H1 (cell line): Measurements from ENCODE around the gene SLC6A17. TPM values are rescaled to one million over a fixed set of nuclear protein-coding genes. Genes with fewer than 3 reads are reported as not detected.

ENCODE experiments used
- CTCF ChIA-PET: fragments of 300-600 bp; sonication (Branson Sonifier 250); formaldehyde crosslinking; loops from one replicate; lab custom pipeline; 2021; ENCODE audit not compliant: partially characterized antibody; lab: Charles Lee
- POLR2A ChIA-PET: fragments of 300-600 bp; sonication (Branson Sonifier 250); formaldehyde crosslinking; loops from one replicate; lab custom pipeline; 2021; ENCODE audit warnings: inconsistent platforms; ENCODE audit not compliant: partially characterized antibody; lab: Charles Lee
- DNase-seq, 2 experiments: peaks; one replicate each; pipeline versions ENCODE4 v3.0.0 to v3.0.0-alpha.2; 2010 to 2022; ENCODE audit warnings: low spot score in 2 of 2, low read depth in 1 of 2, mixed read lengths in 1 of 2
- FAIRE-seq: peaks from 2 replicates; lab custom pipeline; 2011; peaks lifted over from hg19 to GRCh38; lab: Jason Lieb, UNC
- H2AFZ ChIP-seq: 2 replicates; pipeline ENCODE4 v1.8.1; 2012; ENCODE audit warnings: low read length, inconsistent platforms
- H2AK5ac ChIP-seq: 2 replicates; pipeline ENCODE4 v1.6.1; 2013; ENCODE audit warnings: low read depth, low read length
- H2BK120ac ChIP-seq: replicated peaks from 2 replicates; pipeline ENCODE3; 2013; ENCODE audit warnings: low read depth, low read length, inconsistent platforms
- H2BK12ac ChIP-seq: 2 replicates; pipeline ENCODE4 v1.6.1; 2013; ENCODE audit warnings: low read depth, low read length
- H2BK15ac ChIP-seq: 2 replicates; pipeline ENCODE4 v1.6.1; 2013; ENCODE audit warnings: low read length
- H2BK20ac ChIP-seq: 2 replicates; pipeline ENCODE4 v1.6.1; 2013; ENCODE audit warnings: low read length
- H2BK5ac ChIP-seq: 2 replicates; pipeline ENCODE4 v1.6.1; 2013; ENCODE audit warnings: low read depth, low read length
- H3K14ac ChIP-seq: 2 replicates; pipeline ENCODE4 v1.6.1; 2013; ENCODE audit warnings: inconsistent platforms; ENCODE audit not compliant: insufficient read length
- H3K18ac ChIP-seq: 2 replicates; pipeline ENCODE4 v1.6.1; 2013; ENCODE audit warnings: low read length; ENCODE audit errors: extremely low read depth
- H3K23ac ChIP-seq: 2 replicates; pipeline ENCODE4 v1.6.1; 2013; ENCODE audit warnings: inconsistent platforms; ENCODE audit not compliant: insufficient read length
- H3K23me2 ChIP-seq: 2 replicates; pipeline ENCODE4 v1.6.1; 2013; ENCODE audit warnings: low read depth, low read length
- H3K27ac ChIP-seq: 2 replicates; pipeline ENCODE4 v1.6.1; 2011; ENCODE audit warnings: low read depth, low read length, inconsistent platforms
- H3K27me3 ChIP-seq, 4 experiments: replicated peaks in 1 of 4; 1 replicate in 1 of 4; 2 replicates in 3 of 4; pipeline versions ENCODE4 v1.6.1 to v1.8.1; 2011 to 2013; ENCODE audit warnings: low read length in 3 of 4, mild to moderate bottlenecking in 3 of 4, inconsistent platforms in 2 of 4, mixed read lengths in 2 of 4, moderate library complexity in 1 of 4; ENCODE audit not compliant: control insufficient read depth in 3 of 4, insufficient read depth in 3 of 4; ENCODE audit errors: extremely low read depth in 1 of 4
- H3K36me3 ChIP-seq, 4 experiments: 2 replicates each; pipeline versions ENCODE4 v1.6.1 to v1.8.1; 2011 to 2013; ENCODE audit warnings: mild to moderate bottlenecking in 4 of 4, low read length in 3 of 4, moderate library complexity in 2 of 4, control low read depth in 1 of 4, inconsistent platforms in 1 of 4; ENCODE audit not compliant: insufficient read depth in 4 of 4, control insufficient read depth in 2 of 4
- H3K4ac ChIP-seq: replicated peaks from 2 replicates; pipeline ENCODE3; 2013; ENCODE audit warnings: low read length, low read depth, mixed read lengths, inconsistent platforms; ENCODE audit not compliant: insufficient read length
- H3K4me1 ChIP-seq, 4 experiments: replicated peaks in 1 of 4; 1 replicate in 1 of 4; 2 replicates in 3 of 4; pipeline versions ENCODE4 v1.6.1 to v1.8.1; 2011 to 2013; ENCODE audit warnings: low read length in 3 of 4, inconsistent platforms in 2 of 4, mixed read lengths in 1 of 4; ENCODE audit not compliant: insufficient read depth in 4 of 4, control insufficient read depth in 3 of 4
- H3K4me2 ChIP-seq, 2 experiments: 2 replicates each; pipeline versions ENCODE4 v1.6.1 to v1.8.1; 2011 to 2013; ENCODE audit warnings: low read depth in 2 of 2, low read length in 2 of 2, control low read depth in 1 of 2, inconsistent platforms in 1 of 2, mild to moderate bottlenecking in 1 of 2; ENCODE audit not compliant: insufficient read depth in 1 of 2
- H3K4me3 ChIP-seq, 4 experiments: fragments of 200-600, 300-600 bp in 1 of 4; sonication (generic), shearing (Covaris generic), sonication (Bioruptor Twin) in 1 of 4; 2 replicates each; pipeline versions ENCODE4 v1.5.1 to v1.8.1; 2011 to 2016; ENCODE audit warnings: low read length in 4 of 4, low read depth in 3 of 4, control low read depth in 2 of 4, inconsistent platforms in 2 of 4, mild to moderate bottlenecking in 2 of 4, mixed read lengths in 1 of 4, moderate library complexity in 1 of 4; ENCODE audit not compliant: insufficient read depth in 2 of 4; ENCODE audit errors: extremely low read depth in 1 of 4
- H3K56ac ChIP-seq: replicated peaks from 2 replicates; pipeline ENCODE3; 2013; ENCODE audit warnings: low read depth, mild to moderate bottlenecking, mixed read lengths, low read length, inconsistent platforms; ENCODE audit not compliant: insufficient read length
- H3K79me1 ChIP-seq: 2 replicates; pipeline ENCODE4 v1.6.1; 2013; ENCODE audit warnings: low read depth, low read length, control low read depth
- H3K79me2 ChIP-seq, 2 experiments: 2 replicates each; pipeline versions ENCODE4 v1.6.1 to v1.8.1; 2012 to 2013; ENCODE audit warnings: low read length in 2 of 2, mild to moderate bottlenecking in 2 of 2, inconsistent platforms in 1 of 2; ENCODE audit not compliant: insufficient read depth in 2 of 2, control insufficient read depth in 1 of 2
- H3K9ac ChIP-seq, 4 experiments: replicated peaks in 1 of 4; 1 replicate in 1 of 4; 2 replicates in 3 of 4; pipeline versions ENCODE4 v1.6.1 to v1.8.1; 2011 to 2013; ENCODE audit warnings: low read depth in 3 of 4, low read length in 3 of 4, control low read depth in 2 of 4, mild to moderate bottlenecking in 2 of 4, moderate library complexity in 2 of 4, inconsistent platforms in 1 of 4; ENCODE audit errors: extremely low read depth in 1 of 4
- H3K9me3 ChIP-seq, 2 experiments: 2 replicates each; pipeline versions ENCODE4 v1.6.1 to v1.8.1; 2012 to 2013; ENCODE audit warnings: mild to moderate bottlenecking in 2 of 2, moderate library complexity in 2 of 2, control low read depth in 1 of 2, inconsistent platforms in 1 of 2, low read depth in 1 of 2, low read length in 1 of 2, mixed read lengths in 1 of 2; ENCODE audit not compliant: insufficient read depth in 2 of 2
- H4K20me1 ChIP-seq, 2 experiments: replicated peaks in 1 of 2; 2 replicates each; pipeline versions ENCODE3 to v1.8.1; 2011 to 2013; ENCODE audit warnings: inconsistent platforms in 2 of 2, low read length in 2 of 2, mild to moderate bottlenecking in 1 of 2; ENCODE audit not compliant: insufficient read depth in 2 of 2, control insufficient read depth in 1 of 2
- H4K5ac ChIP-seq: 2 replicates; pipeline ENCODE4 v1.6.1; 2013; ENCODE audit warnings: low read length, low read depth, mixed read lengths, inconsistent platforms; ENCODE audit not compliant: insufficient read length
- H4K8ac ChIP-seq: 2 replicates; pipeline ENCODE4 v1.8.0; 2013; ENCODE audit warnings: mild to moderate bottlenecking, moderate library complexity, low read length, inconsistent platforms; ENCODE audit not compliant: insufficient read depth; ENCODE audit errors: extremely low read depth
- H4K91ac ChIP-seq: replicated peaks from 2 replicates; pipeline ENCODE3; 2013; ENCODE audit warnings: low read length, mixed read lengths, inconsistent platforms; ENCODE audit not compliant: insufficient read length
- ASH2L ChIP-seq: fragments of 200-600, 300-600 bp; sonication (generic); IDR thresholded peaks from one replicate; pipeline ENCODE4 v1.7.1; 2017; ENCODE audit warnings: low read length
- CBX5 ChIP-seq: fragments of 300-800, 300-1000 bp; sonication (generic); IDR thresholded peaks from 2 replicates; pipeline ENCODE4 v1.7.1; 2016; ENCODE audit warnings: antibody characterized with exemption, low read length, low read depth
- CEBPB ChIP-seq: IDR thresholded peaks from 2 replicates; pipeline ENCODE4 v1.6.1; 2012; ENCODE audit warnings: low read depth, low read length
- FOSL1 ChIP-seq: IDR thresholded peaks from 2 replicates; pipeline ENCODE4 v1.6.1; 2011; ENCODE audit warnings: mild to moderate bottlenecking, low read depth, low read length, moderate library complexity; ENCODE audit not compliant: insufficient read depth
- JUN ChIP-seq: IDR thresholded peaks from 2 replicates; pipeline ENCODE4 v1.6.1; 2011; ENCODE audit warnings: low read depth, mild to moderate bottlenecking, improper control_type of control experiment, low read length
- MAFK ChIP-seq: IDR thresholded peaks from 2 replicates; pipeline ENCODE4 v1.6.1; 2012; ENCODE audit warnings: low read depth, mild to moderate bottlenecking, improper control_type of control experiment, low read length
- NANOG ChIP-seq: IDR thresholded peaks from 2 replicates; pipeline ENCODE4 v1.6.1; 2011; ENCODE audit warnings: low read length, low read depth, mild to moderate bottlenecking, inconsistent platforms; ENCODE audit not compliant: insufficient read depth, poor library complexity, severe bottlenecking
- RAD21 ChIP-seq, 2 experiments: IDR thresholded peaks in 1 of 2; conservative IDR thresholded peaks in 1 of 2; 2 replicates each; pipeline ENCODE4 v1.6.1; 2011; ENCODE audit warnings: low read depth in 2 of 2, low read length in 2 of 2, improper control_type of control experiment in 1 of 2, inconsistent platforms in 1 of 2, mild to moderate bottlenecking in 1 of 2, moderate library complexity in 1 of 2
- RBBP5 ChIP-seq: IDR thresholded peaks from 2 replicates; pipeline ENCODE4 v1.7.1; 2012; ENCODE audit warnings: low read depth, mild to moderate bottlenecking, inconsistent platforms, low read length, moderate library complexity, borderline replicate concordance
- RFX5 ChIP-seq: IDR thresholded peaks from 2 replicates; pipeline ENCODE4 v1.6.1; 2011; ENCODE audit warnings: low read depth, low read length, improper control_type of control experiment, borderline replicate concordance
- SIRT6 ChIP-seq: IDR thresholded peaks from one replicate; pipeline ENCODE4 v1.7.1; 2012; ENCODE audit warnings: low read length, inconsistent platforms
- SP1 ChIP-seq: IDR thresholded peaks from 2 replicates; pipeline ENCODE4 v1.6.1; 2011; ENCODE audit warnings: low read depth, low read length
- TCF12 ChIP-seq: IDR thresholded peaks from 2 replicates; pipeline ENCODE4 v1.6.1; 2011; ENCODE audit warnings: low read depth, mild to moderate bottlenecking, low read length
- TEAD4 ChIP-seq: IDR thresholded peaks from 2 replicates; pipeline ENCODE4 v1.6.1; 2012; ENCODE audit warnings: low read depth, low read length, inconsistent platforms, mixed read lengths
- whole genome bisulfite sequencing, 2 experiments: shearing (Covaris generic) in 1 of 2; methylation state at CpG; one replicate each; pipeline versions ENCODE4 v1.1.6 to v1.1.7; 2013 to 2015; ENCODE audit warnings: low lambda C conversion rate in 2 of 2, mixed read lengths in 2 of 2, inconsistent platforms in 1 of 2, low coverage in 1 of 2, missing lambda C conversion rate in 1 of 2; ENCODE audit not compliant: insufficient replicate concordance in 2 of 2, insufficient coverage in 1 of 2, insufficient read length in 1 of 2; ENCODE audit errors: extremely low coverage in 1 of 2, missing lambda C conversion rate in 1 of 2; 5-methylcytosine and 5-hydroxymethylcytosine counted together
- polyA plus RNA-seq, 7 experiments: library from polyadenylated mRNA; depleted of rRNA in 3 of 7; stranded (reverse) in 5 of 7; unstranded in 2 of 7; fragments of >200 nt in 5 of 7; fragments of 200-250 nt in 2 of 7; gene quantifications; 1 replicate in 5 of 7; 2 replicates in 1 of 7; 4 replicates in 1 of 7; pipeline versions ENCODE4 v1.2.1 to v1.2.3, GENCODE V29; 2011 to 2013; ENCODE audit warnings: missing spikeins in 2 of 7, mixed read lengths in 2 of 7
- total RNA-seq: library from RNA; stranded (reverse); fragmentation: NEBNext Ultra II Directional; extraction: Animal tissue kit (Norgen Biotek cat#: 25700); gene quantifications from 2 replicates; pipeline ENCODE4 v1.2.1, GENCODE V29; 2021

Gene SLC6A17
- total and polyA plus RNA-seq, 2 of the 8 experiments (the other 6 are each of a cell fraction or from before 2014, with no cell fraction given), result 0.15 to 0.28 TPM

DNA sequence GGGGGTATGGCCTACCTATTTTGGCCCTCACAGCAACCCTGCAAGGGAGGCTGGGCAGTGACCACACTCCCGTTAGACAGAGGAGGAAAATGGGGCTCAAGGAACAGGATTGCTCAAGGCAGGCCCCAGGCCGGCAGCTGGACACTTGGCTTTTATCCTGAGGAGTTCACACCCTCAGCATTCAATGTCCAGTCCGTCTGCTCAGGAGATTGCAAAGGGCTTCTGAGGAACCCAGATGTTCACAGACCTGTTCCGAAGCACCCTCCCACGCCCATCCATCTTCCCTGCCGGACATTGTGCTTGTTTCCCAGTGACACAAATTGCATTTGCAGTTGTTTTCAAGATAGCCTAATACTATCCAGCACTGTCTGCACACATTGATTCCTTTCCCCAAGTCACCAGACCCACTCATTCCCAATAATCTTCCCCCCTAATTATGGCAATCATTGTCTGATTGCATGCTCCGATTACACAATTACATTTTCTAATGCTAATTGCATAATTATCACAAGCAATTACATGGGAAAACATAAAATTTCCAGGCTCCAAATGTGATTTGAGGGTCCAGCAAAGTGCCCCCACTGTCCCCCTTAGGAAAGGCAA, 42.3 kb upstream of the SLC6A17 start:
- Histone ChIP-seq H3K9ac (no peak overlapping the region), H4K91ac (no peak overlapping the region), H3K4me3 (no peak overlapping the region), H2BK120ac (no peak overlapping the region), H3K18ac (no peak overlapping the region), H2BK15ac (no peak overlapping the region), H2BK5ac (no peak overlapping the region), H3K23ac (no peak overlapping the region), H3K56ac (no peak overlapping the region), H4K20me1 (no peaks in the 10 kb centered on the region), H3K79me2 (no peaks in the 10 kb centered on the region), H3K23me2 (no peaks in the 10 kb centered on the region), H3K9me3 (no peaks in the 10 kb centered on the region), H3K14ac (no peak overlapping the region), H3K4me1 (no peaks in the 10 kb centered on the region), H3K79me1 (no peaks in the 10 kb centered on the region), H4K8ac (no peak overlapping the region), H2BK20ac (no peak overlapping the region), H3K36me3 (no peaks in the 10 kb centered on the region), H2BK12ac (no peak overlapping the region), H2AK5ac (no peak overlapping the region), H3K27me3 (no peaks in the 10 kb centered on the region; a peak in 2 of 7 replicates), H2AFZ (no peak overlapping the region), H3K4ac (no peak overlapping the region), H4K5ac (no peak overlapping the region), H3K27ac (no peak overlapping the region), H3K4me2 (no peak overlapping the region)
- TF ChIP-seq SP1 (no peak), CBX5 (no peak), RBBP5 (no peak), ASH2L (no peak), RAD21 (IDR thresholded peaks at IDR 0.05 in 1 of 2, conservative IDR thresholded peaks at IDR 0.05 in 1 of 2; ENCODE audit: low read depth in 2 of 2, low read length in 2 of 2) (no peak), RFX5 (no peak), NANOG (no peak), MAFK (no peak), CEBPB (no peak), TCF12 (no peak), SIRT6 (no peak), FOSL1 (no peak), TEAD4 (no peak), JUN (no peak)
- ChIA-PET POLR2A (no interaction called here), CTCF (interaction anchor here (0.8 to 52.4 kb wide), 4 partner anchors 9 to 79 kb away, joined by 3 to 1450 read pairs (median 486); partner anchors contain the start of genes ALX3, STRIP1 and UBL4B)
- DNase-seq, result no peak
- 81% methylated on average over 7 of the region's 7 CpGs; no CpG with 5 or more reads in 1 of the 2 experiments for WGBS, 2 experiments
- FAIRE-seq, result no peak
